PFSK-1 (cell line): ENCODE measurements around the gene TIAM2.

Experiments used
- FOXP2 ChIP-seq: optimal IDR thresholded peaks from 2 replicates; pipeline ENCODE3; 2011; ENCODE audit warnings: borderline replicate concordance, control low read depth, inconsistent platforms; ENCODE audit not compliant: insufficient read depth; ENCODE audit errors: extremely low read length, extremely low read depth
- POLR2AphosphoS5 ChIP-seq: IDR thresholded peaks from 2 replicates; pipeline ENCODE4 v1.6.1; 2012; ENCODE audit warnings: low read depth, mild to moderate bottlenecking, control low read depth, low read length, moderate library complexity
- SIN3A ChIP-seq: IDR thresholded peaks from 2 replicates; pipeline ENCODE4 v1.6.1; 2012; ENCODE audit warnings: mild to moderate bottlenecking, low read length, moderate library complexity, borderline replicate concordance; ENCODE audit not compliant: insufficient read depth
- TAF1 ChIP-seq: IDR thresholded peaks from 2 replicates; pipeline ENCODE4 v1.6.1; 2012; ENCODE audit warnings: low read length, control low read depth, borderline replicate concordance; ENCODE audit not compliant: insufficient read depth
- TF ChIP-seq, protein P1 (sequence below), 2 experiments: IDR thresholded peaks; 2 replicates each; pipeline versions ENCODE4 v1.6.1 to v1.8.0; 2011 to 2012; ENCODE audit warnings: low read depth in 2 of 2, low read length in 2 of 2, control low read depth in 1 of 2, inconsistent platforms in 1 of 2, mild to moderate bottlenecking in 1 of 2, moderate library complexity in 1 of 2; ENCODE audit not compliant: insufficient read depth in 1 of 2

TIAM2 gene

DNA sequence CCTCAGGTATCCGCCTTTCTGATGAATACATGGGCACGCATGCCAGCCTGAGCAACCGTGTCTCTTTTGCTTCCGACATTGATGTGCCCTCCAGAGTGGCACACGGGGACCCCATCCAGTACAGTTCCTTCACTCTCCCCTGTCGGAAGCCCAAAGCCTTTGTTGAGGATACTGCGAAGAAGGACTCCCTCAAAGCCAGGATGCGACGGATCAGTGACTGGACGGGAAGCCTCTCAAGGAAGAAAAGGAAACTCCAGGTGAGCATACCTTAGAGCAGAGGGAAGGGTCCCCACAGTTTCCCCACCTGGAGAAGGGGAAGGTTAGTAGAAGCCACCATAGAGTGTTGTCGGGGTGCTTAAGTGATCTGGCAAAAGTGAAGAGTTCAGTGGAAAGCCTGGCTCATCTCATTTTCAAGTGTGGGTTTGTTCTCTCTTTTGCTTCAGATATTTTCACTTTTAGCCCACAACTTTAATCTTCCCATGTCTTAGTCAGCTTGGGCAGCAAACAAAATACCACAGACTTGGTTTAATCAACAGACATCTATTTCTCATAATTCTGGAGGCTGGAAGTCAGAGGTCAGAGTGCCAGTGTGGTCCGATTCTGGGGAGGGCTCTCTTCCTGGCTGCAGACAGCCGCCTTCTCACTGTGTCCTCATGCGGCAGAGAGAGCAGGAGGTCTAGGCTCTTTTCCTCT lies 135.2 kb downstream of the TIAM2 start:
- no peak for TF ChIP-seq POLR2AphosphoS5
- TF ChIP-seq SIN3A = no peak
- TF ChIP-seq, protein P1, sequence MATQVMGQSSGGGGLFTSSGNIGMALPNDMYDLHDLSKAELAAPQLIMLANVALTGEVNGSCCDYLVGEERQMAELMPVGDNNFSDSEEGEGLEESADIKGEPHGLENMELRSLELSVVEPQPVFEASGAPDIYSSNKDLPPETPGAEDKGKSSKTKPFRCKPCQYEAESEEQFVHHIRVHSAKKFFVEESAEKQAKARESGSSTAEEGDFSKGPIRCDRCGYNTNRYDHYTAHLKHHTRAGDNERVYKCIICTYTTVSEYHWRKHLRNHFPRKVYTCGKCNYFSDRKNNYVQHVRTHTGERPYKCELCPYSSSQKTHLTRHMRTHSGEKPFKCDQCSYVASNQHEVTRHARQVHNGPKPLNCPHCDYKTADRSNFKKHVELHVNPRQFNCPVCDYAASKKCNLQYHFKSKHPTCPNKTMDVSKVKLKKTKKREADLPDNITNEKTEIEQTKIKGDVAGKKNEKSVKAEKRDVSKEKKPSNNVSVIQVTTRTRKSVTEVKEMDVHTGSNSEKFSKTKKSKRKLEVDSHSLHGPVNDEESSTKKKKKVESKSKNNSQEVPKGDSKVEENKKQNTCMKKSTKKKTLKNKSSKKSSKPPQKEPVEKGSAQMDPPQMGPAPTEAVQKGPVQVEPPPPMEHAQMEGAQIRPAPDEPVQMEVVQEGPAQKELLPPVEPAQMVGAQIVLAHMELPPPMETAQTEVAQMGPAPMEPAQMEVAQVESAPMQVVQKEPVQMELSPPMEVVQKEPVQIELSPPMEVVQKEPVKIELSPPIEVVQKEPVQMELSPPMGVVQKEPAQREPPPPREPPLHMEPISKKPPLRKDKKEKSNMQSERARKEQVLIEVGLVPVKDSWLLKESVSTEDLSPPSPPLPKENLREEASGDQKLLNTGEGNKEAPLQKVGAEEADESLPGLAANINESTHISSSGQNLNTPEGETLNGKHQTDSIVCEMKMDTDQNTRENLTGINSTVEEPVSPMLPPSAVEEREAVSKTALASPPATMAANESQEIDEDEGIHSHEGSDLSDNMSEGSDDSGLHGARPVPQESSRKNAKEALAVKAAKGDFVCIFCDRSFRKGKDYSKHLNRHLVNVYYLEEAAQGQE (IDR thresholded peaks at IDR 0.05; ENCODE audit: insufficient read depth in 1 of 2, low read depth in 2 of 2, low read length in 2 of 2) = no peak
- no peak for TF ChIP-seq FOXP2
- no peak for TF ChIP-seq TAF1

DNA sequence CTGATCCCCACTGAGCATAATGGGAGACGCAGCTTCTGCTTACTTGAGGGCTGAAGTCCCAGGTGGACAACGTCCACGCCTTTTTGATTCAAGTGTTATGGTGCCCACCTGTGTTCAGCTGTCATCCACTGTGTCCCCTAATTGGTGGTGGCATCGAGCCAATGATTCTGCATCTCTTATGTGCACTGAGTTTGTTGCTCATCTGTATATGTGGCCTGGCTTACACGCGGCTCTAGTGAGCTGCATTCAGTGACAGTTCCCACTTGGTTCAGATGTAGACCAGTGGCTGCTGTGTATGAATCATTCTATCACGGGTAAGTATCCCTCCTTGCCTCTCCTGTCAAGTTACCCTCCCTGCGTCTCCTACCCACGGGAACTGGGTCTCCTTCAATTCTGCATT lies 137.5 kb downstream of the TIAM2 start:
- no peak for TF ChIP-seq POLR2AphosphoS5
- TF ChIP-seq TAF1 = no peak
- no peak for TF ChIP-seq SIN3A
- TF ChIP-seq FOXP2 = no peak
- TF ChIP-seq, protein P1 (IDR thresholded peaks at IDR 0.05; ENCODE audit: insufficient read depth in 1 of 2, low read depth in 2 of 2, low read length in 2 of 2) = no peak

DNA sequence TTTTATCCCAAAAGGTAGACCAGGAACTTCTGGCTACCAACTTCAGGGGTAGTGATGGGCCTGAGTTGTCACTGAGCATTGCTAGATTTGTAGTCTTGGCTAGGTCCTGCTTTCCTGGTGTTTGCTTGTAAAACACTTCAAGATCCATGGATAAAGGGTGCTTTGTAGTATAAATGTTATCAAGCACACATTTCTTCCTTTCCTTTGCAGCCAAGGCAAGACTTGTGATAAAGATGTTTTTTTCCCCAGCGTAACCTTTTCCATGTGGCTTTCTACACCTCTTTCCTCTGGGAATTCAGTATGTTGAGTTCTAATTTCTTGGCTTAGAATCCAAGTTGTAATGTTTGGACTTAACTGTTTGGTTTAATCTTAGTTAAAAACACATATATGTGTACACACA lies 145.9 kb downstream of the TIAM2 start:
- TF ChIP-seq TAF1 (no peak), SIN3A (no peak), FOXP2 (no peak), POLR2AphosphoS5 (no peak)
- TF ChIP-seq, protein P1 (IDR thresholded peaks at IDR 0.05; ENCODE audit: insufficient read depth in 1 of 2, low read depth in 2 of 2, low read length in 2 of 2) = no peak

DNA sequence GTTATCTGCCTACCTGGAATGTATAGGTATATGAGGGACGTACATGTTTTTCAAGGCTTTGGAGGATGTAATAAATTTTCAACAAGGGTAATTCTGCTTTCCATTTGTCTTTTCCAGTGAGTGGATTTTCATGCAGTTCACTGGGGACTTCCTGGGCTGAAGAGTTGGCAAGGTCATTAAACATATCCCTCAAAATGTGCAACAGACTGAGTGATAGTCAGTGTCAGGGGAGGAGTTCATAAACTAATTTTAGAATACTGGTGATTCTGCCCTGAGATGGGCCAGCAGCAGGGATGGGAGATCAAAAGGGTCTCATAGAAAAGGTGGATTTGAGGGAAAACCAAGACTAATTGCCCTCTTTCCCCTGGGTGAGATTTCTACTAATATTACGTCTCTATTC lies 146.4 kb downstream of the TIAM2 start:
- no peak for TF ChIP-seq TAF1

DNA sequence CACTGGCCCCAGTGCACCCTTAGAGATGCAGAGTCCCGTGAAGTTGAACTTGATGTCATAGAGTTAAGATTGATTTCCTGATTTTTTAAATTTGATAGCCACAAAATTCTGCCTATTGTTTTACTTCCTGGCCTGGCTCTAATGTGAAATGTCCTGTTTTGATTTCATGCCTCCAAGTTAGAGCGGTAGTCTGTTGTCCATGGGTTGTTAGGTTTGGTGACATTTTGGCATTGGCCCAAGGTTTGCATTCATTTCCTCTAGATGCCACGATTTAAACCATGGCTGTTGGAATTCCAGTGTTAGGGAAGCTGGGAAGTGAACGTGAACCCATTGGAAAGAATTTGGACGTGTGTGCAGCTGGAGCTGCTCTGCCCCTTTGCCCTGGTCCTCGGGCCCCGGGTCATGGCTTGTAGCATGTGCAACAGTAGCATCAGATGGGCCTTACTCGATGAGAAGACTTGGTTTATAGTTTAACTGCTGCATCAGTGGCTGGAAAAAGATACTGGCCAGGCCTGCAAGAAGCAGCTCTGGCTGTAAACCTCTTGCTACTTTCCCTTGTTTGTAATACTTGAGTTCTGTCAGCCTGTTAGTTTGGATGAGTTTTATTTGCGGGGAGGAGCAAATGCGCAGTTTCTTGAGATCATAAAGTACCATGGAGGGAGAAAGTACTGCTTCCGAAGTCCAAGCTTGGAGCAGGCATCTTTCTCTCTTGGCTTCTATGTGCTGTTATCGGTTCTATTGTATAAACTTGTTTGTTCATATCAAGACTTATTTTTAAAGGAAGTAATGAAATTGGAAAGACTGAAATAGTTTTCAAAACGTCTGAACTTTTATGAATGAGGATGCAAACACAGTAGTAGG lies 147.3 kb downstream of the TIAM2 start:
- TF ChIP-seq POLR2AphosphoS5 = no peak
- TF ChIP-seq FOXP2 = no peak

DNA sequence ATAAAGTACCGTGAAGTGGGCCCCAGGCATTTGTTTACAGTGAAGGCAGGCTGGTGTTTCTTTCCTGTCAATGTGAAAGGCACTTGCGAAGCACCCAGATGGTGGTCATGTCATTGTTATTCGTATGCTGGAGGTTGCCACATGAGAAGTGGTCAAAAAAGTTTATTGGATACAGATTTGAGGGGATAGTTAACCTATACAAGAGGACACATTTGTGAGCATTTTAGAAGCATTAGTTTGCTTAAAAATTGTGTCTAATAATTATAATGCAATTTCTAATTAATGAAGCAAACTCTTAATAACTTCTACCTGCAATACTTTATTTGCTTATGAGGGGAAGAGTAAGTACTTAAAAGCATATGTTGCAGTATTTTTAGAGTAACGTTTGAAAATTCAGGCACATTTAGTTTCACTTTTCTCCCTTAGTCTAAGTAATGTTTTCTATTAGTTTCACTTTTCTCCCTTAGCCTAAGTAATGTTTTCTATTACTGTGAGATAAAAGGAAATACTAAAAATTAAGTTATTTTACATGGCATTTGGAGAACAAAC lies 148.0 kb downstream of the TIAM2 start:
- TF ChIP-seq FOXP2 = no peak
- TF ChIP-seq TAF1 = no peak
- TF ChIP-seq SIN3A = no peak
- TF ChIP-seq POLR2AphosphoS5 = no peak
- TF ChIP-seq, protein P1 (IDR thresholded peaks at IDR 0.05; ENCODE audit: insufficient read depth in 1 of 2, low read depth in 2 of 2, low read length in 2 of 2) = no peak
